ENCODE measurements around the gene PTPRN2. TPM values are rescaled to one million over a fixed set of nuclear protein-coding genes. Genes with fewer than 3 reads are reported as not detected.

The PTPRN2 gene
- total and polyA plus RNA-seq, 2 of the 8 experiments (the other 6 are each of a cell fraction or from before 2014, with no cell fraction given): 2.6 to 4.5 TPM

DNA sequence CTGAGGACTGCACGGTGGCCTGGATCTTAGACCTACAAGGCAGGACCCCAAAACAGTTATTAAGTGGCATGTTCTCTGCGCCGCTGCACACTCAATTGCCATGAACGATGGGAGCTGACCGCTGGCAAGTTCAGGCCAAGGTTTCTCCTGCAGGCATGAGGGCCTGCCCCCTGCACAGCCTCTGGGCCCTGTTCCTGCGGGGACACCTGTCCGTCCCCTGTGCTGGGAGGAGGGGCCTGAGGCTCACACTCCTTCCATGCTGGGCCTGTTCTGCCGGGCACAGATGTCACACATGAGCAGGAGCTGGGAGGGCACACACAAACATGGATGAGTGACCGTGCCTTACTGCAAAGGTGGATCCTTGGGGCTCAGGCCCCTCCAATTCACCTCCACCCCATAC is 90.0 kb downstream of the PTPRN2 start (continued):
- TF ChIP-seq, protein P1, sequence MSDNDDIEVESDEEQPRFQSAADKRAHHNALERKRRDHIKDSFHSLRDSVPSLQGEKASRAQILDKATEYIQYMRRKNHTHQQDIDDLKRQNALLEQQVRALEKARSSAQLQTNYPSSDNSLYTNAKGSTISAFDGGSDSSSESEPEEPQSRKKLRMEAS (IDR thresholded peaks at IDR 0.05): no peak
- TF ChIP-seq SAP30 (IDR thresholded peaks at IDR 0.05; ENCODE audit: insufficient read depth, insufficient replicate concordance, low read length): no peak
- TF ChIP-seq, protein P2, sequence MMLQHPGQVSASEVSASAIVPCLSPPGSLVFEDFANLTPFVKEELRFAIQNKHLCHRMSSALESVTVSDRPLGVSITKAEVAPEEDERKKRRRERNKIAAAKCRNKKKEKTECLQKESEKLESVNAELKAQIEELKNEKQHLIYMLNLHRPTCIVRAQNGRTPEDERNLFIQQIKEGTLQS (IDR thresholded peaks at IDR 0.05; ENCODE audit: insufficient read depth, low read depth, low read length): no peak
- no peak for TF ChIP-seq RFX5 (IDR thresholded peaks at IDR 0.05; ENCODE audit: borderline replicate concordance, low read depth, low read length)
- TF ChIP-seq CREB1 (IDR thresholded peaks at IDR 0.05): no peak
- no peak for TF ChIP-seq RNF2 (IDR thresholded peaks at IDR 0.05; ENCODE audit: borderline replicate concordance, low read depth, low read length, missing control alignments, poor library complexity, severe bottlenecking)
- no peak for TF ChIP-seq CBX8 (IDR thresholded peaks at IDR 0.05; ENCODE audit: borderline replicate concordance, low read depth, low read length)
- no peak for TF ChIP-seq RAD21 (IDR thresholded peaks at IDR 0.05 in 1 of 2, conservative IDR thresholded peaks at IDR 0.05 in 1 of 2; ENCODE audit: low read depth in 2 of 2, low read length in 2 of 2)

Measured in H1 (cell line).